Thoracic aorta (tissue), 2 donors: ENCODE measurements around the gene USHBP1. TPM values are rescaled to one million over a fixed set of nuclear protein-coding genes. Genes with fewer than 3 reads are reported as not detected.
A peak's percentile ranks its signal among the peaks of the same experiment; 100 is the strongest.

Experiments
- ATAC-seq: fragments of 150-250 bp; one replicate; pipeline ENCODE4 v1.8.0; 2017; ENCODE audit warnings: low read depth; ENCODE audit not compliant: insufficient number of reproducible peaks, low FRiP score
- DNase-seq: peaks from one replicate; pipeline ENCODE4 v3.0.0-alpha.2; 2020; ENCODE audit warnings: low spot score
- H3K27ac ChIP-seq, 2 donors: fragments of 200-600 bp; sonication (generic); 1 replicate in 1 of 2; 2 replicates in 1 of 2; pipeline ENCODE4 v1.5.1; 2016; ENCODE audit warnings: mild to moderate bottlenecking in 2 of 2, moderate library complexity in 2 of 2
- H3K27me3 ChIP-seq: fragments of 200-600 bp; sonication (generic); replicated peaks from 2 replicates; pipeline ENCODE4 v1.6.0; 2016; ENCODE audit warnings: mild to moderate bottlenecking; ENCODE audit not compliant: insufficient read depth
- H3K36me3 ChIP-seq: fragments of 200-600 bp; sonication (generic); one replicate; pipeline ENCODE4 v1.5.1; 2016
- H3K4me1 ChIP-seq, 2 donors: fragments of 200-600 bp; sonication (generic); 1 replicate in 1 of 2; 2 replicates in 1 of 2; pipeline versions ENCODE4 v1.5.1 to v1.6.0; 2016; ENCODE audit warnings: low read depth in 2 of 2, mild to moderate bottlenecking in 1 of 2; ENCODE audit not compliant: control insufficient read depth in 1 of 2
- H3K4me3 ChIP-seq: fragments of 200-600 bp; sonication (generic); 2 replicates; pipeline ENCODE4 v1.5.1; 2016; ENCODE audit warnings: mild to moderate bottlenecking
- H3K9me3 ChIP-seq: fragments of 200-600 bp; sonication (generic); 2 replicates; pipeline ENCODE4 v1.5.1; 2016
- total RNA-seq, 2 donors: library from RNA; depleted of rRNA; stranded (reverse); fragments of >200 nt; gene quantifications; one replicate each; pipeline versions ENCODE4 v1.1.0 to v1.2.3, GENCODE V29; 2016
- TF ChIP-seq, protein P1 (sequence below): fragments of 200-600 bp; sonication (generic); IDR thresholded peaks from one replicate; pipeline ENCODE4 v1.5.1; 2019; ENCODE audit warnings: antibody characterized with exemption

USHBP1 gene
- total RNA-seq, 2 donors from 2014 or later, result 3.5 to 4.0 TPM

DNA sequence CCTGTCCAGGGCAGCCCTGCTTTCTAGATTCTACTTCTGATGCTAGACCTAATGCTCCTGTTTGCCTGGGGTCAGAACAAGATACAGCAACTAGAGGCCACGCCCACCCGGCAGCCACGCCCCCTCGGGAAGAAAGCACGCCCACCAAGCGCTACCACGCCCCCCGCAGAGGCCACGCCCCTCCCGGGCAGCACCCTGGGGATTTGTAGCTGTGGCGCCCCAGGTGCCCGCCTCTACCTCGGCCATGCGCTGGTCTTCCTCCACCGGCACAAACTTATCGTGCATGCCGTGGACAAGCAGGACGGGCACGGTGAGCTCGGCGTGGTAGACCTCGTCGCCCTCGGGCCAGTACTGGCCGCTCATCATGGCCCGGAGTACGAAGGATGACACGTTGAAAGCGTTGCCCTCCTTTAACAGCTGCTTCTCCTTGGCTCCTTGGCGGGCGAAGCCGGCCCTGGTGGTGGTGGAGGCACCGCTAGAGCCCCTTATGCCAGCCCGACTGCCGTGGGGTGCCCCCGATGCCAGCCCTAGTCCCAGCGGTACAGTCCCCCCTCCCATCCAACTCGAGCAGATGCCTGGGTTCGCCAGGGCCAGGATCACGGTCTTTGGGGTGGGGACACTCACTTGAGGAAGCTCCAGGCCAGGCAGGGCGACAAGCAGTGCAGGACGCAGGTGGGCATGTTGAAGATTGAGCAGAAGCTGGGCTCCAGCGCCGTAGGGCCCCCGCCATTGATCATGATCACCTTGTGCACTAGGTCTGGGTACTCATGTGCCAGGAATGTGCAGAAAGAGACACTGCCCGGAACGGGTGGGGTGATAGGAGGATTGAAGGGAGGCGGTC lies 29.7 kb upstream of the USHBP1 start:
- TF ChIP-seq, protein P1, sequence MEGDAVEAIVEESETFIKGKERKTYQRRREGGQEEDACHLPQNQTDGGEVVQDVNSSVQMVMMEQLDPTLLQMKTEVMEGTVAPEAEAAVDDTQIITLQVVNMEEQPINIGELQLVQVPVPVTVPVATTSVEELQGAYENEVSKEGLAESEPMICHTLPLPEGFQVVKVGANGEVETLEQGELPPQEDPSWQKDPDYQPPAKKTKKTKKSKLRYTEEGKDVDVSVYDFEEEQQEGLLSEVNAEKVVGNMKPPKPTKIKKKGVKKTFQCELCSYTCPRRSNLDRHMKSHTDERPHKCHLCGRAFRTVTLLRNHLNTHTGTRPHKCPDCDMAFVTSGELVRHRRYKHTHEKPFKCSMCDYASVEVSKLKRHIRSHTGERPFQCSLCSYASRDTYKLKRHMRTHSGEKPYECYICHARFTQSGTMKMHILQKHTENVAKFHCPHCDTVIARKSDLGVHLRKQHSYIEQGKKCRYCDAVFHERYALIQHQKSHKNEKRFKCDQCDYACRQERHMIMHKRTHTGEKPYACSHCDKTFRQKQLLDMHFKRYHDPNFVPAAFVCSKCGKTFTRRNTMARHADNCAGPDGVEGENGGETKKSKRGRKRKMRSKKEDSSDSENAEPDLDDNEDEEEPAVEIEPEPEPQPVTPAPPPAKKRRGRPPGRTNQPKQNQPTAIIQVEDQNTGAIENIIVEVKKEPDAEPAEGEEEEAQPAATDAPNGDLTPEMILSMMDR, result no peak
- H3K27ac ChIP-seq, result no peak overlapping the region

DNA sequence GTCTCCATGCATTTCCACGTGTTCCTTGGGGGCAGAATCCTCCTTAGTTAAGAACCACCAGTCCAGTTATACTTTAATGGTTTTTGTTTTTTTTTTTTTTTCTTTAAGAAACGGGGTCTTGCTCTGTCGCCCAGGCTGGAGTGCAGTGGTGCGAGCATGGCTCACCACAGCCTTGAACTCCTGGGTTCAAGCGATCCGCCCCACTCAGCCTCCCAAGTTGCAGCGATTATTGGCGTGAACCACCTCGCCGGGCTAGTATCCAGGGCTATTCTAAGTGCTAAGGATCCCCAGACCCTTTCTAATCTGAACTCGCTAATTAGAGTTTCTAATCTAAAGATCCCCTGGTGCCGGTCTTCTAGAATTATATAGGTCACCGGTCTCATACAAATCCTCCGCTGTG lies 29.1 kb upstream of the USHBP1 start:
- Histone ChIP-seq H3K36me3 (no peaks in the 10 kb centered on the region), H3K27me3 (no peaks in the 10 kb centered on the region), H3K9me3 (no peaks in the 10 kb centered on the region), H3K4me1 (peaks cover 0 to 5% of the 10 kb centered on the region in 2 donors), H3K27ac (no peak overlapping the region), H3K4me3 (no peak overlapping the region)
- TF ChIP-seq, protein P1, result no peak
- DNase-seq, result no peak
- no peak for ATAC-seq

More for the DNA sequence above, 29.7 kb upstream of the USHBP1 start:
- H3K9me3 ChIP-seq, result no peaks in the 10 kb centered on the region
- no peak for DNase-seq
- no peak for ATAC-seq
- H3K4me1 ChIP-seq, result peaks cover 0 to 5% of the 10 kb centered on the region in 2 donors
- H3K27me3 ChIP-seq, result no peaks in the 10 kb centered on the region
- no peaks in the 10 kb centered on the region for H3K36me3 ChIP-seq
- H3K4me3 ChIP-seq, result no peak overlapping the region

DNA sequence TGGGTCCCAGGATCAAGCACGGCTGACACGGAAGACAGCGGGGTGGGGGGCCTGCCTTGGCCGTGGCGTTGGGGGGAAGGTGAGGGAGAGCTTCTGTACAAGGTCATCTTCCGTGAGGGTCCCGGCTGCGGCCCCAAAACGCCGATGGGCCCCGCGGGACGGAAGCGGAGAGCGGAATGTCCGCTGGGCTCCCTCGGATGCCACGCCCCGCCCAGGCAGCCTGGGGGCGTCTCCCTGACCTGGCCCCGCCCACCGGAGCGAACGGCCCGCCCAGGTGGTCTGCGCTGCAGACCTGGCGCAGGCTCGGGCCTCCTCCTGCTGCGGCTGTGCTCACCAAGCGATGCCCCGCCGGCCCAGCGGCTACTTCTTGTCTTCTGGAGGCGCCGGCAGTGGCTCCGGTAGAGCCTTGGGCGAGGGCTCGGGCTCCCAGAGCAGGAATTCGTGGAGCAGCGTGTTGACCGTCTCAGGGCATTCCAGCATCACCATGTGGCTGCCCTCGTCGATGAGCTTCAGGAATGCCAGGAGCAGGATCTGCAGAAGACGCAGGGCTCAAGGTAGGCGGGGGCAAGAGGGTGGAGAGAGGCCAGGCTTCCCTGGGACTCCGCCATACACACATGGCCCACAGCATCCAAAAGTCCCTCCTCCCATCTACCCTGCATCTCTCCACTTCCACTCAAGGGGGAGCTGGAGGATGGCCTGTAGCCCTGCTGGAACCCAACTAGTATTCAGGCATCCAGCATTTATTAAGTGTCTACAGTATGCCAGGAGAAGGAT lies 27.9 kb upstream of the USHBP1 start:
- Histone ChIP-seq H3K9me3 (no peaks in the 10 kb centered on the region), H3K27ac (peak overlapping the region; percentile 51 to 59), H3K27me3 (no peaks in the 10 kb centered on the region), H3K36me3 (no peaks in the 10 kb centered on the region), H3K4me3 (peak overlapping the region; percentile 82), H3K4me1 (peaks cover 0 to 5% of the 10 kb centered on the region in 2 donors)
- DNase-seq, result no peak
- ATAC-seq, result peak; percentile 72
- TF ChIP-seq, protein P1, result peak; percentile 56

DNA sequence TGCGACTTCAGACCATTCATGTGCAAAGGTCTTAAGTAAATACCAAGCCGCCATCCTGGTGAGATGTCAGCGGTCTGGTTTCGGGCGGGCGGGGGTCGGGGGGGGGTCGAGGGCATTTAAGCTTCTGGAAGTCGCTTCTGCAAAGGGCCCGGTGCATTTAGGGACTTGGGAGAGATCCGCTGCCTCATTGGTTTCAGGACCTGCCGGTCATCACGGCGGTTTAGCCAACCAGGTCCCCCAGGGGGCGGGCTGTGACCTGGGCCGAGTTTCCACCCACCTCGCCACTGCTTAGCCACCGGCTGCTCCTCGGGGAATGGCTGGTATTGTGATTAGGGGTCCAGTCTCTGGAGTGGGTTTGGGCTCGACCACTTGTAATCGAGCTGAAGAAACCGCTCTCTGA lies 24.9 kb upstream of the USHBP1 start:
- DNase-seq, result no peak
- H3K36me3 ChIP-seq, result no peaks in the 10 kb centered on the region
- H3K27ac ChIP-seq, result no peak overlapping the region
- H3K4me1 ChIP-seq, result peaks cover 0 to 5% of the 10 kb centered on the region in 2 donors
- no peaks in the 10 kb centered on the region for H3K9me3 ChIP-seq
- no peak for ATAC-seq
- H3K27me3 ChIP-seq, result no peaks in the 10 kb centered on the region
- TF ChIP-seq, protein P1, result no peak
- H3K4me3 ChIP-seq, result no peak overlapping the region

DNA sequence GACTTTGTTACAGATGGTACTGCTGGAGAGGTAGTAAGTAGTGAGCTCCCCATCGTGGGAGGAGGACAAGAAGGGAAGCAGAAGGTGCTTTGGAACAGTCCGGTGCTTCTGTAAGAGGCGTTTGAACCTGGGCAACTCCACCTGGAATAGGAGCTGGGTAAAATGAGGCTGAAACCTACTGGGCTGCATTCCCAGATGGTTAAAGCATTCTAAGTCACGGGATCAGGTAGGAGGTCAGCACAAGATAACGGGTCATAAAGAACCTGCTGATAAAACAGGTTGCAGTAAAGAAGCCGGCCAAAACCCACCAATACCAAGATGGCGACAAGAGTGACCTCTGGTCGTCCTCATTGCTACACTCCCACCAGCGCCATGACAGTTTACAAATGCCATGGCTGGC lies 22.2 kb upstream of the USHBP1 start:
- H3K4me3 ChIP-seq, result no peak overlapping the region
- no peaks in the 10 kb centered on the region for H3K27me3 ChIP-seq
- no peak for DNase-seq
- TF ChIP-seq, protein P1, result no peak
- ATAC-seq, result no peak
- no peaks in the 10 kb centered on the region for H3K36me3 ChIP-seq
- H3K4me1 ChIP-seq, result peaks cover 7 to 10% of the 10 kb centered on the region in 2 donors
- H3K9me3 ChIP-seq, result no peaks in the 10 kb centered on the region
- H3K27ac ChIP-seq, result no peak overlapping the region
